HepG2 (cell line): ENCODE results near the gene CDC14A. TPM values are rescaled to one million over a fixed set of nuclear protein-coding genes. Genes with fewer than 3 reads are reported as not detected.

Experiments used
- ATAC-seq: fragments of 200-7000 bp; cut with Tn5 transposase; 3 replicates; pipeline ENCODE4 v1.9.1; 2020; ENCODE audit warnings: mild to moderate bottlenecking, moderate library complexity
- BruUV-seq: library from RNA; stranded (reverse); fragments of 400-500 nt; replicated peaks from 2 replicates; lab custom pipeline; 2021; lab: Mats Ljungman, UMichigan
- CTCF ChIA-PET: fragments of 300-600 bp; formaldehyde crosslinking; extraction: SDS; loops from one replicate; lab custom pipeline; 2021; ENCODE audit warnings: low total read pairs, inconsistent platforms, low intra/inter-chr PET ratio; lab: Yijun Ruan, JAX
- POLR2A ChIA-PET: fragments of 350-600 bp; sonication (Branson Sonifier 250); formaldehyde crosslinking; loops from one replicate; lab custom pipeline; 2020; ENCODE audit warnings: antibody characterized with exemption, inconsistent platforms; lab: Yijun Ruan, JAX
- DNase-seq: peaks from one replicate; pipeline ENCODE4 v3.0.0-alpha.2; 2015; ENCODE audit warnings: low spot score
- FAIRE-seq: peaks from 3 replicates; lab custom pipeline; 2011; peaks lifted over from hg19 to GRCh38; lab: Jason Lieb, UNC
- H2AFZ ChIP-seq: one replicate; pipeline ENCODE4 v1.6.1; 2011; ENCODE audit warnings: low read length, inconsistent platforms
- H3K27ac ChIP-seq: fragments of 300-600 bp; 3 replicates; pipeline ENCODE4 v1.8.0; 2011; ENCODE audit warnings: mixed run types, mild to moderate bottlenecking, mixed read lengths, low read length, inconsistent platforms; ENCODE audit not compliant: insufficient read depth; ENCODE audit errors: extremely low read length
- H3K27me3 ChIP-seq, 2 experiments: fragments of 200-600 bp in 1 of 2; 2 replicates in 1 of 2; 3 replicates in 1 of 2; pipeline versions ENCODE4 v1.6.0 to v1.8.0; 2011; ENCODE audit warnings: low read length in 2 of 2, mild to moderate bottlenecking in 2 of 2, moderate library complexity in 2 of 2, inconsistent platforms in 1 of 2; ENCODE audit not compliant: insufficient read depth in 2 of 2, control insufficient read depth in 1 of 2
- H3K36me3 ChIP-seq, 2 experiments: fragments of 200-600 bp in 1 of 2; replicated peaks in 1 of 2; 2 replicates in 1 of 2; 3 replicates in 1 of 2; pipeline versions ENCODE4 v1.5.1 to v1.8.0; 2011; ENCODE audit warnings: low read length in 2 of 2, inconsistent platforms in 1 of 2; ENCODE audit not compliant: insufficient read depth in 2 of 2, control insufficient read depth in 1 of 2
- H3K4me1 ChIP-seq: 2 replicates; pipeline ENCODE4 v1.5.1; 2012; ENCODE audit warnings: low read length, inconsistent platforms; ENCODE audit not compliant: insufficient read depth
- H3K4me2 ChIP-seq: 2 replicates; pipeline ENCODE4 v1.6.0; 2011; ENCODE audit warnings: low read depth, low read length, inconsistent platforms
- H3K4me3 ChIP-seq, 3 experiments: fragments of 200-600 bp in 1 of 3; sonication (generic), shearing (Covaris generic) in 1 of 3; replicated peaks in 1 of 3; 2 replicates each; pipeline ENCODE4 v1.5.1; 2011 to 2016; ENCODE audit warnings: low read length in 3 of 3, inconsistent platforms in 2 of 3, low read depth in 2 of 3, mild to moderate bottlenecking in 2 of 3, control low read depth in 1 of 3, mixed read lengths in 1 of 3; ENCODE audit not compliant: insufficient read depth in 1 of 3
- H3K79me2 ChIP-seq: one replicate; pipeline ENCODE4 v1.6.1; 2011; ENCODE audit warnings: low read length, inconsistent platforms; ENCODE audit not compliant: insufficient read depth
- H3K9ac ChIP-seq: 2 replicates; pipeline ENCODE4 v1.6.0; 2011; ENCODE audit warnings: mild to moderate bottlenecking, low read depth, low read length, inconsistent platforms; ENCODE audit not compliant: insufficient read depth
- H3K9me3 ChIP-seq: 2 replicates; pipeline ENCODE4 v1.5.1; 2012; ENCODE audit warnings: mild to moderate bottlenecking, low read length
- H4K20me1 ChIP-seq: 2 replicates; pipeline ENCODE4 v1.6.0; 2011; ENCODE audit warnings: inconsistent platforms, mild to moderate bottlenecking, low read length, moderate library complexity; ENCODE audit not compliant: insufficient read depth
- FOXA1 ChIP-seq, 2 experiments: fragments of 450-650 bp in 1 of 2; sonication (generic) in 1 of 2; formaldehyde crosslinking in 1 of 2; IDR thresholded peaks; 2 replicates each; pipeline versions ENCODE4 v1.4.0 to v1.6.1; 2016 to 2020; ENCODE audit warnings: missing genetic modification reagents in 1 of 2
- HMG20B ChIP-seq: conservative IDR thresholded peaks from 2 replicates; pipeline ENCODE4 v1.6.1; 2016; ENCODE audit warnings: missing genetic modification reagents, missing compliant biosample characterization
- PCBP1 ChIP-seq: fragments of 200-400 bp; formaldehyde crosslinking; IDR thresholded peaks from 2 replicates; pipeline ENCODE4 v1.6.1; 2017; ENCODE audit warnings: mild to moderate bottlenecking, low read depth, low read length, borderline replicate concordance
- RXRB ChIP-seq: IDR thresholded peaks from 2 replicates; pipeline ENCODE4 v1.6.1; 2016; ENCODE audit warnings: borderline replicate concordance, missing genetic modification reagents, missing compliant biosample characterization
- XRCC5 ChIP-seq: fragments of 200-400 bp; formaldehyde crosslinking; optimal IDR thresholded peaks from 2 replicates; pipeline ENCODE3; 2017; ENCODE audit warnings: mild to moderate bottlenecking, low read length
- ZBTB10 ChIP-seq: sonication (generic); formaldehyde crosslinking; IDR thresholded peaks from 2 replicates; pipeline ENCODE4 v1.4.0; 2020; ENCODE audit warnings: missing genetic modification reagents, borderline replicate concordance
- ZBTB7B ChIP-seq: sonication (generic); formaldehyde crosslinking; IDR thresholded peaks from 2 replicates; pipeline ENCODE4 v1.4.0; 2020; ENCODE audit warnings: missing genetic modification reagents
- ZNF121 ChIP-seq: sonication (generic); formaldehyde crosslinking; IDR thresholded peaks from 2 replicates; pipeline ENCODE4 v1.5.0; 2020; ENCODE audit warnings: mild to moderate bottlenecking, missing genetic modification reagents
- ZNF225 ChIP-seq: sonication (generic); formaldehyde crosslinking; IDR thresholded peaks from 2 replicates; pipeline ENCODE4 v1.4.0; 2020; ENCODE audit warnings: mild to moderate bottlenecking, missing genetic modification reagents
- ZNF530 ChIP-seq: sonication (generic); formaldehyde crosslinking; IDR thresholded peaks from 2 replicates; pipeline ENCODE4 v1.5.0; 2020; ENCODE audit warnings: low read depth, mild to moderate bottlenecking, missing genetic modification reagents
- ZSCAN22 ChIP-seq: sonication (generic); formaldehyde crosslinking; IDR thresholded peaks from 2 replicates; pipeline ENCODE4 v1.4.0; 2020; ENCODE audit warnings: mild to moderate bottlenecking, missing genetic modification reagents
- WGBS: methylation state at CpG from one replicate; pipeline ENCODE4 v1.1.6; 2017; ENCODE audit warnings: low lambda C conversion rate; 5-methylcytosine and 5-hydroxymethylcytosine counted together
- in situ Hi-C: cut with HindIII; loops from 2 replicates; pipeline ENCODE4 v1.10.0; 2017; ENCODE audit warnings: low pct_unique_long_range_greater_than_20kb; ENCODE audit not compliant: extremely low pct_ligation_motif_present
- intact Hi-C: fragments of 100-400 bp; cut with micrococcal nuclease; formaldehyde crosslinking; loops from one replicate; pipeline ENCODE4 v1.10.0; 2022; ENCODE audit not compliant: unreplicated experiment
- polyA plus RNA-seq, 8 experiments: library from polyadenylated mRNA; depleted of rRNA in 3 of 8; stranded (reverse) in 7 of 8; unstranded in 1 of 8; fragments of >200 nt; fragmentation: Illumina TruSeq in 4 of 8; extraction: Trizol in 4 of 8; gene quantifications; 2 replicates each; pipeline versions ENCODE4 v1.2.1 to v1.2.3, GENCODE V29; 2011 to 2016; ENCODE audit warnings: low read depth in 4 of 8, missing spikeins in 1 of 8, mixed read lengths in 1 of 8; ENCODE audit not compliant: insufficient read depth in 1 of 8
- total RNA-seq, 5 experiments: library from RNA; depleted of rRNA; stranded (reverse); fragments of >200 nt; fragmentation: Illumina TruSeq; extraction: Trizol; gene quantifications; 2 replicates each; pipeline ENCODE4 v1.2.3, GENCODE V29; 2016; ENCODE audit warnings: low read depth in 1 of 5

CDC14A gene
- total and polyA plus RNA-seq, 2 of the 13 experiments (the other 11 are each of a cell fraction or from before 2014, with no cell fraction given) = 2.8 to 4.9 TPM

GRCh38 chr1:100526894-100527293 is 174.6 kb downstream of the CDC14A start:
- no TSS peak for BruUV-seq
- CTCF ChIA-PET = no interaction called here
- in situ Hi-C loops = no loop called here

GRCh38 chr1:100528871-100529270 is 176.6 kb downstream of the CDC14A start:
- no TSS peak for BruUV-seq
- no peak overlapping the region for H3K27ac ChIP-seq
- intact Hi-C loops (no loop called here), in situ Hi-C loops (no loop called here)
- ChIA-PET CTCF (no interaction called here), POLR2A (no interaction called here)
- WGBS = 6% methylated on average over 2 of the region's 2 CpGs
- H3K4me1 ChIP-seq = no peaks in the 10 kb centered on the region
- FAIRE-seq = no peak
- DNase-seq = no peak
- H3K4me3 ChIP-seq = no peak overlapping the region
- no peaks in the 10 kb centered on the region for H3K79me2 ChIP-seq
- H3K27me3 ChIP-seq = no peaks in the 10 kb centered on the region; a peak in 1 of 5 replicates
- H2AFZ ChIP-seq = no peak overlapping the region
- H3K9me3 ChIP-seq = no peaks in the 10 kb centered on the region
- H3K4me2 ChIP-seq = no peak overlapping the region
- no peak for ATAC-seq
- no peaks in the 10 kb centered on the region for H3K36me3 ChIP-seq
- H4K20me1 ChIP-seq = no peaks in the 10 kb centered on the region
- H3K9ac ChIP-seq = no peak overlapping the region
- TF ChIP-seq ZNF225 (CRISPR knock-in tag) = no peak
- no peak for TF ChIP-seq ZBTB7B (CRISPR knock-in tag)
- no peak for TF ChIP-seq ZSCAN22 (CRISPR knock-in tag)
- TF ChIP-seq ZNF121 = no peak
- no peak for TF ChIP-seq XRCC5
- no peak for TF ChIP-seq ZNF530 (CRISPR knock-in tag)
- no peak for TF ChIP-seq FOXA1 (IDR thresholded peaks at IDR 0.05)
- no peak for TF ChIP-seq FOXA1 (CRISPR knock-in tag; IDR thresholded peaks at IDR 0.05)
- no peak for TF ChIP-seq ZBTB10 (CRISPR knock-in tag)

More at GRCh38 chr1:100526894-100527293, 174.6 kb downstream of the CDC14A start:
- H3K4me3 ChIP-seq = no peak overlapping the region
- ATAC-seq (no peak), DNase-seq (no peak), FAIRE-seq (no peak)
- no peaks in the 10 kb centered on the region for H4K20me1 ChIP-seq
- no peak overlapping the region for H3K27ac ChIP-seq
- H3K27me3 ChIP-seq = no peaks in the 10 kb centered on the region; a peak in 1 of 5 replicates
- H3K36me3 ChIP-seq = no peaks in the 10 kb centered on the region
- TF ChIP-seq PCBP1 (no peak), RXRB (CRISPR knock-in tag) (no peak), HMG20B (CRISPR knock-in tag) (no peak)
- POLR2A ChIA-PET = no interaction called here
- no peak overlapping the region for H2AFZ ChIP-seq
- no peaks in the 10 kb centered on the region for H3K9me3 ChIP-seq
- H3K79me2 ChIP-seq = no peaks in the 10 kb centered on the region
- no peaks in the 10 kb centered on the region for H3K4me1 ChIP-seq
- intact Hi-C loops = no loop called here
- H3K9ac ChIP-seq = no peak overlapping the region
- H3K4me2 ChIP-seq = no peak overlapping the region
- 72% methylated on average over 2 of the region's 2 CpGs for WGBS
